Measurements from ENCODE around the gene HES6.

The HES6 gene

DNA sequence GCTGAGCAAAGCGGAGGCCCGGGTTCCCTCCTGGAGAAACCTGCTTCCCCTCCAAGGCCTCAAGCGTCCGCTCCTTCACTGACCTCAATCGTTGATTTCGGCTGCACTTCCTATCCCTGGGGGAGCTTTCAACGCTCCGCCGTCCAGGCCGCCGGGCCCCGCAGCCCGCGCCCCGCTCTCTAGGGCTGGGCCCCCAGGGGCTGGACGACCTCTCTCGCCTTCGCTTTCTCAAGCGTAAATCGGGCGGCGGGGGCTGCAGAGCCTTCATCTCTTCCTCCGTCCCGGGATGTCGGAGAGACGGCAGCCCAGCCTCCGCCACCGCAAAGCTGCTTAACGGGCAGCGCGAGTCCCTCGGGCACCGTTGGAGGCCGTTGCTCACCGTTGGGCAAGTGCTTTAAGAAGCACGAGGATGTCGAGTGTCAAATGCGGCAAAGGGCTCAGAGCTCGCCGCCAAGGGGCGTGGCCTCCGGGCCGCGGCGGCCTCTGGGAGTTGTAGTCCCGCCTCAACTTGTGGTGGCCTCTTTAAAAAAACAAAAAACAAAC, 8.5 kb downstream of the HES6 start:
- DNase-seq = peak; percentile 71

DNA sequence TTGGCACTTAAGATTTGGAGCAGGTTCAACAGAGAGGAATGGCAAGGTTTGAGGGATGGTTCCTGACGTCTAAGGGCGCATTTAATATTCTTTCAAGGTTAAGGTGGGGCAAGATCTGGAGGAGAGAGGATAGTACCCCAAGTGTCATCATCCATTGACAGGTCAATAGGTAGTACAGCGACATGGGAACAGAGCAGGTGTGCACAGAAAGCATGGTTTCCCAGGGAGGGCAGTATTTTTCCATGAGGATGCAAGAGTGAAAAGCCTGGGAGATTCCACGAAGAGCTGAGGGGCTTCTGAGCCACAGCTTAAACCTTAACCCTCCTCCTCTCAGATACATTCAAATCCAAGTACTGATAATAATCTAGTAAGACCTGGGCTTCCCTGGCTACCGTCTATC, 9.1 kb downstream of the HES6 start:
- DNase-seq = no peak

GRCh38 chr2:238228700-238229099, 11.1 kb downstream of the HES6 start:
- DNase-seq = no peak

DNA sequence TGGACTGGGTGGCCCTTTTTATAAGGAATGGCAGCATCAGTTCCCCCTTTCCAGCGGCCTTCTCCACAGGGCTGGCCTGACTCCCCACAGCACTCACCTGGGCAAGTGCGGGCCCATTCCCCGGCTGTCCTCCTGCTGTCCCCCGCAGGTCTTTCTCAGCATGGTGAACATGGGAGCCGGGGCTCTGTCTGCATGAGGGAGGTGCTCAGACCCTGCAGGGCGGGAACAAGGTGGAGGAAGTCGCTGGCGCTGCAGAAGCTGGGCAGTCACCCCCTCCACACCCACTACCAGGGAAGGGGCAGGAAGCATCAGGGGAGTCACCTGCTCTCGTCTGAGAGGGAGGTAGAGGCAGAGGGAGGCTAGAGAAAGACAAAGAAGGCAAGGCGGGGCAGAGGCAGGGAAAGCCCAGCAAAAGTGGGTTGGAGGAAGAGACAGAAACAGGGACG, 12.2 kb downstream of the HES6 start:
- DNase-seq = no peak

DNA sequence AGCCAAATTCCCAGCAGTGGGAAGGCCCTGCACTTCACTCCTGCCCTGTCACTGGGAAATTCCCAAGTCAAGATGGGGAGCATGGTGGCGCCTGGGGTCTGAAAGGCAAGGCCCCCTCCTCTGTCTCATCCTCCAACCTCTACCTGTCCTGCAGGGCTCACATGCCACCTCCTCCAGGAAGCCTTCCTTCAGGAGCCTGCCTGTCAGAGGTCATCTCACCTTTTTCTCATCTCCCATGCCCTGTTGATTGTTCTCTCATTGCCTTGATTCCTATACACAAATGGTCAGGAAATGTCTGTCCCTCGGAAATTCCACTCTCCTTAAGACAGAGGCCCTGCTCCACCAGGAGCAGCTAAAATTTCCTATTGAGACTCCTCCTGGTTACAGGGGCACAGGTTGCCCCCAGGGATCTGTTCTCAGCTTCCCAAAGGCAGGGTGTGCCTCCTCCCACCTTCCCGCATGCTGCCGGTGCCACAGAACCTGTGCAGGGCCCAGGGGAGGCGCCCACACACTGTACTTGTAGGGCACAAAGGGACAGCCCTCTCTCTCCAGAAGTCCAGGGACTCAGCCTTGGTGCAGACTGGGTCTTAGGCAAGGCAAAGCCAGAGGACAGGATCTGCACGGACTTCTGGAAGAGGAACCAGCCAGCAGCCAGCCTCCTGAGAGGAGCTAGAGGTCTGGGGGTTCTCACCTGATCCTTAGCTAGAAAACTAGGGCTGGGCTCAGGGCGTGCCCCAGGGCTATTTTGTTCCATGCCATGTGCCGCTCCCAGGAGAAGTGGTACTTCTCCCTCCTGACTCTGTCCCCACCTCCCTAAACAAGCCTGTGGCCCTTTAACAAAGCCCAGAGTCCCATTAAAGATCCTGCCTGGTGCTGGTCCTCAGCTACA, 12.9 kb downstream of the HES6 start:
- no peak for DNase-seq

- DNase-seq = no peak
These were observed 13.7 kb downstream of the HES6 start for GRCh38 chr2:238225911-238226697.

GRCh38 chr2:238225121-238225520, 14.7 kb downstream of the HES6 start:
- no peak for DNase-seq

- DNase-seq = no peak
These were observed 15.3 kb downstream of the HES6 start for GRCh38 chr2:238224356-238225035.

- DNase-seq = no peak
These were observed 18.8 kb downstream of the HES6 start for GRCh38 chr2:238220892-238221521.

- DNase-seq = no peak
These were observed 19.5 kb downstream of the HES6 start for GRCh38 chr2:238220274-238220891.

- DNase-seq = no peak
These were observed 23.1 kb downstream of the HES6 start for GRCh38 chr2:238216651-238217184.

- no peak for DNase-seq
These were observed 32.8 kb downstream of the HES6 start for GRCh38 chr2:238207006-238207405.

- no peak for DNase-seq
These were observed 35.7 kb downstream of the HES6 start for GRCh38 chr2:238203973-238204683.

GRCh38 chr2:238203094-238203972, 36.5 kb downstream of the HES6 start, which contains the start of gene ILKAP:
TSS of gene ILKAP (minus strand) at chr2:238203695. CDS start at chr2:238203553, 142 bp downstream.
- peak; percentile 86 for DNase-seq

DNA sequence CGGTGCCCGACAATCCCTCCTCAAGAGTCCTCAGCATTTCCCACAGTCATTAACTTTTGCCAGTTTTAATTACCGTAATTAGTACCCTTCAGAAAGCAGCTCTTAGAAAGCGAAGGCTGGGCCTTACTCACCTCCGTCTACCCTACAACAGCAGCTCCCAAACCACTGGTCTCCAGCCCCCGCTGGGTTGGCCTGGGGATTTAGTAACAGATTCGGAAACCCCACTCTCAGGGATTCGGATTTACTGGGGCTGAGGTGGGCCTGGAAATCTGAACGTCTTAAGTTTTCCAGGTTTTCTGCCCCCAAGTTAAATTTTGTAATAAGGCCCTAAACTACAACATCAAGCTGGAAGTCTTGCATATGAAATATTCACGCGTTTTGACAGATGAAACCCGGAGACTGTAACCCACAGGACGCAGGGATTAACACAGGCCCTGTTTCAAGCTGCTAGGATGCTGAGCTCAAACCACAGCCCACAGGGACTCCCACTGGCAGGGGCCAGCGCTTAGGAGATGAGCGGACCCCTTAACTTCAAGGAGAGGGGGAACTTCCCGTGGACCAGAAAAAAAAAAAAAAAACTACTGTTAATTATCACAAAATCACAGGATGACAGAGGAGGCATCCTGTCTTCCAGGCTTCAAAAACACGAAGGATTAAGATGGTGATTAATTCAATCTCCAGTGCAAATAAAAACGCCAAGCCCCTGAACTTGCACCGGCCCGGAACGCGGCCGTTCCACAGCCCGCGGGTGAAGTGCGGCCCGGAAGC, 37.3 kb downstream of the HES6 start:
- no peak for DNase-seq

- DNase-seq = no peak
These were observed 49.4 kb downstream of the HES6 start for GRCh38 chr2:238190445-238190844.

All from stimulated activated CD4-positive, alpha-beta T cell treated with anti-CD3 and anti-CD28 coated beads, Interleukin-1b, Interleukin-23, amount 100 ng/mL, for 48 hours (primary cell).